Fibroblast of lung (primary cell): ENCODE data around the gene TCEAL9. TPM values are rescaled to one million over a fixed set of nuclear protein-coding genes. Genes with fewer than 3 reads are reported as not detected.

Experiments used
- DNase-seq, 2 donors: peaks; one replicate each; pipeline versions ENCODE4 v3.0.0 to v3.0.0-alpha.2; 2010; ENCODE audit warnings: low read depth in 2 of 2
- H2AFZ ChIP-seq: 2 replicates; pipeline ENCODE4 v1.5.1; 2012; ENCODE audit warnings: low read length, control low read depth, inconsistent platforms
- H3K27ac ChIP-seq: 2 replicates; pipeline ENCODE4 v1.5.1; 2011; ENCODE audit warnings: low read length, control low read depth; ENCODE audit not compliant: insufficient read depth
- H3K27me3 ChIP-seq: 2 replicates; pipeline ENCODE4 v1.5.1; 2011; ENCODE audit warnings: mild to moderate bottlenecking, low read length; ENCODE audit not compliant: control insufficient read depth, insufficient read depth
- H3K36me3 ChIP-seq: 2 replicates; pipeline ENCODE4 v1.5.1; 2011; ENCODE audit warnings: low read length; ENCODE audit not compliant: control insufficient read depth, insufficient read depth
- H3K4me1 ChIP-seq: 2 replicates; pipeline ENCODE4 v1.5.1; 2011; ENCODE audit warnings: low read length; ENCODE audit not compliant: control insufficient read depth, insufficient read depth; ENCODE audit errors: extremely low read depth
- H3K4me2 ChIP-seq: 2 replicates; pipeline ENCODE4 v1.5.1; 2011; ENCODE audit warnings: low read length, control low read depth; ENCODE audit not compliant: insufficient read depth; ENCODE audit errors: extremely low read depth
- H3K4me3 ChIP-seq, 4 experiments: fragments of 200-600 bp in 1 of 4; sonication (generic) in 1 of 4; replicated peaks in 1 of 4; 2 replicates each; pipeline ENCODE4 v1.5.1; 2011 to 2016; ENCODE audit warnings: low read length in 4 of 4, low read depth in 3 of 4, mild to moderate bottlenecking in 3 of 4, control low read depth in 2 of 4, inconsistent platforms in 1 of 4, mixed read lengths in 1 of 4; ENCODE audit not compliant: insufficient read depth in 1 of 4; ENCODE audit errors: control extremely low read depth in 1 of 4
- H3K79me2 ChIP-seq: 2 replicates; pipeline ENCODE4 v1.5.1; 2012; ENCODE audit warnings: mild to moderate bottlenecking, low read length, inconsistent platforms; ENCODE audit not compliant: control insufficient read depth, insufficient read depth
- H3K9ac ChIP-seq: 2 replicates; pipeline ENCODE4 v1.5.1; 2011; ENCODE audit warnings: mild to moderate bottlenecking, low read length, control low read depth; ENCODE audit not compliant: insufficient read depth
- H3K9me3 ChIP-seq: 2 replicates; pipeline ENCODE4 v1.5.1; 2012; ENCODE audit warnings: low read depth, low read length; ENCODE audit not compliant: control insufficient read depth, insufficient read depth
- H4K20me1 ChIP-seq: 2 replicates; pipeline ENCODE4 v1.5.1; 2011; ENCODE audit warnings: low read length; ENCODE audit not compliant: control insufficient read depth, insufficient read depth; ENCODE audit errors: extremely low read depth
- CTCF ChIP-seq, 2 donors: IDR thresholded peaks in 1 of 2; conservative IDR thresholded peaks in 1 of 2; 1 replicate in 1 of 2; 2 replicates in 1 of 2; pipeline ENCODE4 v1.5.1; 2011 to 2012; ENCODE audit warnings: low read length in 2 of 2, control low read depth in 1 of 2, inconsistent platforms in 1 of 2, low read depth in 1 of 2, mild to moderate bottlenecking in 1 of 2
- EZH2 ChIP-seq: IDR thresholded peaks from 2 replicates; pipeline ENCODE4 v1.5.1; 2012; ENCODE audit warnings: low read length, control low read depth, mild to moderate bottlenecking; ENCODE audit errors: missing control alignments
- polyA plus RNA-seq, 2 donors: library from polyadenylated mRNA; depleted of rRNA in 1 of 2; stranded (reverse) in 1 of 2; unstranded in 1 of 2; fragments of >200 nt; gene quantifications; 2 replicates each; pipeline ENCODE4 v1.2.1, GENCODE V29; 2011 to 2012; ENCODE audit warnings: missing spikeins in 1 of 2
- total RNA-seq: library from RNA; depleted of rRNA; stranded (reverse); fragments of >200 nt; gene quantifications from 2 replicates; pipeline ENCODE4 v1.2.1, GENCODE V29; 2014

Gene TCEAL9
- total and polyA plus RNA-seq, 2 donors (not counting 1 experiment from before 2014, with no cell fraction given), result 89.5 to 286 TPM

- Histone ChIP-seq H3K9me3 (no peaks in the 10 kb centered on the region), H3K79me2 (no peaks in the 10 kb centered on the region), H2AFZ (no peak overlapping the region), H3K4me3 (no peak overlapping the region), H3K36me3 (no peaks in the 10 kb centered on the region), H4K20me1 (no peaks in the 10 kb centered on the region), H3K27ac (no peak overlapping the region), H3K4me2 (no peak overlapping the region), H3K4me1 (no peaks in the 10 kb centered on the region), H3K9ac (no peak overlapping the region), H3K27me3 (no peaks in the 10 kb centered on the region)
- DNase-seq, result no peak
- no peak for TF ChIP-seq EZH2
- TF ChIP-seq CTCF (conservative IDR thresholded peaks at IDR 0.05 in 1 of 2, IDR thresholded peaks at IDR 0.05 in 1 of 2; ENCODE audit: low read depth in 1 of 2, low read length in 2 of 2), result no peak
Measured at GRCh38 chrX:103396660-103397059, 40.4 kb downstream of the TCEAL9 start.

- Histone ChIP-seq H3K4me1 (no peaks in the 10 kb centered on the region), H3K79me2 (no peaks in the 10 kb centered on the region), H3K9me3 (no peaks in the 10 kb centered on the region), H3K36me3 (no peaks in the 10 kb centered on the region), H3K4me3 (no peak overlapping the region), H4K20me1 (no peaks in the 10 kb centered on the region), H3K27ac (peak overlapping the region; percentile 34), H3K27me3 (no peaks in the 10 kb centered on the region), H3K9ac (no peak overlapping the region), H2AFZ (no peak overlapping the region), H3K4me2 (no peak overlapping the region)
- TF ChIP-seq CTCF (conservative IDR thresholded peaks at IDR 0.05 in 1 of 2, IDR thresholded peaks at IDR 0.05 in 1 of 2; ENCODE audit: low read depth in 1 of 2, low read length in 2 of 2), result no peak
- TF ChIP-seq EZH2, result no peak
- DNase-seq, result no peak
Measured at GRCh38 chrX:103397707-103398106, 41.4 kb downstream of the TCEAL9 start.

- H3K9ac ChIP-seq, result no peak overlapping the region
- H3K4me1 ChIP-seq, result no peaks in the 10 kb centered on the region
- H3K4me3 ChIP-seq, result no peak overlapping the region
- no peaks in the 10 kb centered on the region for H3K27me3 ChIP-seq
- peak overlapping the region; percentile 34 for H3K27ac ChIP-seq
- DNase-seq, result peak; percentile 76 to 88
- no peaks in the 10 kb centered on the region for H3K79me2 ChIP-seq
- H3K36me3 ChIP-seq, result no peaks in the 10 kb centered on the region
- no peaks in the 10 kb centered on the region for H3K9me3 ChIP-seq
- H4K20me1 ChIP-seq, result no peaks in the 10 kb centered on the region
- H2AFZ ChIP-seq, result no peak overlapping the region
- H3K4me2 ChIP-seq, result no peak overlapping the region
- no peak for TF ChIP-seq CTCF (conservative IDR thresholded peaks at IDR 0.05 in 1 of 2, IDR thresholded peaks at IDR 0.05 in 1 of 2; ENCODE audit: low read depth in 1 of 2, low read length in 2 of 2)
- no peak for TF ChIP-seq EZH2
Measured at GRCh38 chrX:103398421-103398864, 42.1 kb downstream of the TCEAL9 start.
